GM10248 (cell line): Measurements from ENCODE around the gene SMOC1.

Experiments used
- CTCF ChIA-PET: fragments of 300-600 bp; sonication (Branson Sonifier 250); formaldehyde crosslinking; extraction: SDS; loops from one replicate; lab custom pipeline; 2021; ENCODE audit warnings: antibody characterized with exemption; lab: Yijun Ruan, JAX
- POLR2A ChIA-PET: fragments of 350-650 bp; sonication (Branson Sonifier 250); formaldehyde crosslinking; extraction: SDS; loops from one replicate; lab custom pipeline; 2020; ENCODE audit warnings: antibody characterized with exemption; lab: Yijun Ruan, JAX
- DNase-seq: peaks from one replicate; pipeline ENCODE4 v3.0.0; 2012; ENCODE audit errors: extremely low spot score
- CTCF ChIP-seq: IDR thresholded peaks from 2 replicates; pipeline ENCODE4 v1.5.1; 2012; ENCODE audit warnings: mild to moderate bottlenecking, low read depth; ENCODE audit errors: extremely low read depth, missing control alignments, control extremely low read depth

The SMOC1 gene

GRCh38 chr14:69860221-69860620 is 19.0 kb upstream of the SMOC1 start:
- POLR2A ChIA-PET = no interaction called here
- no peak for TF ChIP-seq CTCF
- DNase-seq = no peak
- CTCF ChIA-PET = interaction anchor here (1.4 to 2.6 kb wide), 3 partner anchors 9 to 168 kb away, joined by 4 to 6 read pairs (median 5); partner anchors contain the start of gene SMOC1

GRCh38 chr14:69861025-69861569 is 18.1 kb upstream of the SMOC1 start:
- TF ChIP-seq CTCF = no peak
- ChIA-PET POLR2A (no interaction called here), CTCF (interaction anchor here (1.4 to 2.6 kb wide), 3 partner anchors 8 to 167 kb away, joined by 4 to 6 read pairs (median 5); partner anchors contain the start of gene SMOC1)

GRCh38 chr14:69863083-69863482 is 16.1 kb upstream of the SMOC1 start:
- POLR2A ChIA-PET = no interaction called here
- no peak for TF ChIP-seq CTCF
- CTCF ChIA-PET = interaction anchor here (1.0 to 1.8 kb wide), 3 partner anchors 11 to 395 kb away, joined by 4 to 7 read pairs (median 4); no protein-coding TSS in a partner anchor
- no peak for DNase-seq

More at GRCh38 chr14:69861025-69861569, 18.1 kb upstream of the SMOC1 start:
- no peak for DNase-seq

GRCh38 chr14:69865701-69866365 is 13.4 kb upstream of the SMOC1 start:
- CTCF ChIA-PET = interaction anchor here (0.8 to 1.4 kb wide), 5 partner anchors 11 to 162 kb away, joined by 3 to 6 read pairs (median 3); no protein-coding TSS in a partner anchor
- POLR2A ChIA-PET = no interaction called here
- no peak for DNase-seq
- no peak for TF ChIP-seq CTCF

- DNase-seq = no peak
- ChIA-PET CTCF (interaction anchor here (1.8 kb wide), 1 partner anchor 8 kb away, joined by 4 read pairs; no protein-coding TSS in a partner anchor), POLR2A (no interaction called here)
- no peak for TF ChIP-seq CTCF
These were observed 10.8 kb upstream of the SMOC1 start for GRCh38 chr14:69868363-69868963.

- ChIA-PET CTCF (interaction anchor here (1.1 to 1.3 kb wide), 2 partner anchors 11 to 143 kb away, joined by 4 read pairs; no protein-coding TSS in a partner anchor), POLR2A (no interaction called here)
- TF ChIP-seq CTCF = no peak
- DNase-seq = no peak
These were observed 8.6 kb upstream of the SMOC1 start for GRCh38 chr14:69870613-69871012.
